Thyroid gland (tissue), 4 donors: Measurements from ENCODE around the gene WDPCP.

Source experiments
- CTCF ChIP-seq, 6 experiments: fragments of 200-600 bp in 3 of 6; fragments of 450-650 bp in 3 of 6; sonication (generic) in 3 of 6; IDR thresholded peaks; one replicate each; pipeline ENCODE4 v1.5.1; 2016 to 2019; ENCODE audit warnings: antibody characterized with exemption in 6 of 6, mild to moderate bottlenecking in 2 of 6, inconsistent platforms in 1 of 6, moderate library complexity in 1 of 6
- POLR2A ChIP-seq, 2 donors: fragments of 450-650 bp; IDR thresholded peaks; one replicate each; pipeline ENCODE4 v1.6.1; 2017; ENCODE audit warnings: antibody characterized with exemption in 2 of 2, mild to moderate bottlenecking in 2 of 2, moderate library complexity in 1 of 2

GRCh38 chr2:63497576-63497975 is 90.7 kb downstream of the WDPCP start:
- no peak for TF ChIP-seq CTCF (IDR thresholded peaks at IDR 0.05)
- no peak for TF ChIP-seq POLR2A (IDR thresholded peaks at IDR 0.05)
